Activated T-cell treated with anti-CD3 and anti-CD28 coated beads, Interleukin-2, amount 50 U/mL, for 24 hours (primary cell): Measurements from ENCODE around the gene HYLS1.

Experiments used
- DNase-seq: peaks from one replicate; pipeline ENCODE4 v3.0.0-alpha.2; 2020
- H3K27ac Mint-ChIP-seq: 2 replicates; pipeline ENCODE4 v1.8.0; 2020; ENCODE audit warnings: mild to moderate bottlenecking, mixed read lengths
- H3K27me3 Mint-ChIP-seq: 2 replicates; pipeline ENCODE4 v1.8.0; 2020; ENCODE audit warnings: mixed read lengths
- H3K36me3 Mint-ChIP-seq: 2 replicates; pipeline ENCODE4 v1.8.0; 2020; ENCODE audit warnings: low read depth, mixed read lengths
- H3K4me1 Mint-ChIP-seq: 2 replicates; pipeline ENCODE4 v1.8.0; 2020; ENCODE audit warnings: low read depth, mixed read lengths
- H3K4me3 Mint-ChIP-seq: 2 replicates; pipeline ENCODE4 v1.8.0; 2020; ENCODE audit warnings: mild to moderate bottlenecking, moderate library complexity, mixed read lengths
- H3K9me3 Mint-ChIP-seq: 2 replicates; pipeline ENCODE4 v1.8.0; 2020; ENCODE audit warnings: mixed read lengths

The HYLS1 gene

DNA sequence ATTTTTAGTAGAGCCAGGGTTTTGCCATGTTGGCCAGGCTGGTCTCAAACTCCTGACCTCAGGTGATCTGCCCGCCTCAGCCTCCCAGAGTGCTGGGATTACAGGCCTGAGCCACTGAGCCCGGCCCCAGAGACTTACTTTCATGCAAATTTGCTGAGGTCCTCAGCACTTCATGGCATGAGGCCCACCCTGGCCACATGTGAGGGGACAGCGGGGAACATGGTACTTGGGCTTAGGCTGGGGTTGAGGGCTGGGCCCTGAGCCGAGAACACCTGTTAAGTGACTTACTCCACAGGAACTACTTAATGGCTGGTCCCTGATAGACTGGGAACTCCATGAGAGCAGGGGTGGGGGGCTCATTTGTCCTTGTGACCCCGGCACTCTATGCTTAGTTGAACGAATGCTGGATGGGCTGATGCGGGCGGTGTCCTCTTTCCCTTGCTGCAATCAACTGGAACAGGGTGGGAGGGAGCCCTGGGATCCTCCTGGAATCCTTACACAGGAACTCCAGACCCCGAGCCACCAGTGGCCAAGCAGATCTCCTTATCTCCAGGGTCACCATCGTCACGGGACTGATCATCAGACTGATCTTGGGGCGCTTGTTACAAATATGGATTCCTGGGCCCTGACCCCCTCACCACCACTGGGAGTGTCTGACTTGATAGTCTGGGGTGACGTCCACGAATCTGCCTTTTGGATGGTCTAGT is 59.4 kb downstream of the HYLS1 start:
- Mint-ChIP-seq H3K36me3 (no peaks in the 10 kb centered on the region), H3K27me3 (no peaks in the 10 kb centered on the region), H3K4me3 (no peak overlapping the region), H3K27ac (no peak overlapping the region), H3K4me1 (peaks cover 5% of the 10 kb centered on the region), H3K9me3 (no peaks in the 10 kb centered on the region)
- no peak for DNase-seq

DNA sequence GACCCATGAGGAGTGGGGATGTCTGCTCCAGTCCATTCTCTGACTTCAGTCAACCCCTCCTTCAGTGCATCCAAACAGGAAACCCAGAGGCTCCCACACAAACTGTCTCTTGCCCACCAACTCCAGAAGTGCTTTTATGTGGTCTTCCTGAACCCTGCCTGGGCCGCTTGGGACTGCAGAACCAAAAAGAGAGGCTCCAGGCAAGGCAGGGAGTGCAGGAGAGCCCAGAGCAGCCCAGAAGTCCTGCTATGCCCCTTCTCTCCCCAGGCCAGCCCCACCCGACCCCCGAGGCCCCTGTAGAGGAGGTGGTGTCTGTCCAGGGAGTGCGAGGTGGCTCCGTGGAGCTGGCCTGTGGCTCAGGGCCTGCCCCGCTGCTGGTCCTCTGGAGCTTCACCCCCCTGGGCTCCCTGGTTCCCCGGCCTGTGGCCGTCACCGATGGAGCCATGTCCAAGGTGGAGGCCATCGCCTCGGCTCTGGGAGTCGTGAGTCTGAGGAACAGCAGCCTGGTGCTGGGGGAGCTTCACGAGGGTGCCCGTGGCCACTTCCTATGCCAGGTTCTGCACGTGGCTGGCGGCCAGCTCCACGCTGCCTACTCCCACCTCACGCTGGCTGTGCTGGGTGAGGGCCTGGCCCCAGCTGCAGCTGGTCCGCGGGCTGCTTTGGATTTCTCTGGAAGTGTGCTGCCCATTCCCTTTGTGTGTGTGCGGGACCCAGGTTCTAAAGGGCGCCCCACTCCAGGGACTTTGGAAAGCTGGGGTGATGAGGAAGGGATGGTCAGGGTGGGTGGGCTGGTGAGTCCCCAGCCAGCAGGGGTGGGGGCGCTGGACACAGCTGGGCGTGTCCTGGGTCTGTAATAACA is 60.2 kb downstream of the HYLS1 start:
- H3K9me3 Mint-ChIP-seq = no peaks in the 10 kb centered on the region
- no peaks in the 10 kb centered on the region for H3K4me1 Mint-ChIP-seq
- H3K27ac Mint-ChIP-seq = no peak overlapping the region
- H3K27me3 Mint-ChIP-seq = no peaks in the 10 kb centered on the region
- no peaks in the 10 kb centered on the region for H3K36me3 Mint-ChIP-seq
- no peak overlapping the region for H3K4me3 Mint-ChIP-seq
- no peak for DNase-seq

DNA sequence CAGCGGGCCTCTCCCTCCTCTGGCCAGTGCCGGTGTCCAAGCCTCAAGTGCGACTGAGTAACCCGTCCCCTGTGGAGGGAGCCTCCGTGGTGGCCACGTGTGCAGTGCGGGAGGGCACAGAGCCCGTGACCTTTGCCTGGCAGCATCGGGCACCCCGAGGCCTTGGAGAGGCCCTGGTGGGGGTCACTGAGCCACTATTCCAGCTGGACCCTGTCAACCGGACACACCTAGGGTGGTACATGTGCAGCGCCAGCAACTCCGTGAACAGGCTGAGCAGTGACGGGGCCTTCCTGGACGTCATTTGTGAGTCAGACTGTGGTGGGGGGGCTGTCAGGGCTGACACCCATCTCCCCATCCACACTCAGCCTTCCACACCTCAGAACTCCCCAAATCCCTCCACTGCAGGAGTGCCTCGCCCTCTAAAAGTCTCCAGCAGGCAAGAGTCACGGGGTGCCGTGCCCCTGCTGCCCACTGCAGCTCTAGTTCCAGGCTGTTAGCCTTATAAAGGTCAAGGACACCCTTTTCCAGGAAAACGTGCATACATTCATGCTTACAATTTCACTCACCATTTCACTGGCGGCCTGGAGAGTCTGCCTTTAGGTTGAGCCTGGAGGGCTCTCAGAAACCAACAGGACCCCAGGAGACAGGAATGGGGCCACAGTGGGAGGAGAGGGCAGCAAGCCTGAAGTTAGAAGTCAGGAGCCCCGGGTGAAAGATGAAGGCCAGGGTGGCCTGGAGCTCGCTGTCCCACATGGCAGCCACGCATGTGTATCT is 61.0 kb downstream of the HYLS1 start:
- Mint-ChIP-seq H3K36me3 (no peaks in the 10 kb centered on the region), H3K27ac (no peak overlapping the region), H3K4me1 (no peaks in the 10 kb centered on the region), H3K4me3 (no peak overlapping the region), H3K9me3 (no peaks in the 10 kb centered on the region), H3K27me3 (no peaks in the 10 kb centered on the region)
- DNase-seq = no peak

DNA sequence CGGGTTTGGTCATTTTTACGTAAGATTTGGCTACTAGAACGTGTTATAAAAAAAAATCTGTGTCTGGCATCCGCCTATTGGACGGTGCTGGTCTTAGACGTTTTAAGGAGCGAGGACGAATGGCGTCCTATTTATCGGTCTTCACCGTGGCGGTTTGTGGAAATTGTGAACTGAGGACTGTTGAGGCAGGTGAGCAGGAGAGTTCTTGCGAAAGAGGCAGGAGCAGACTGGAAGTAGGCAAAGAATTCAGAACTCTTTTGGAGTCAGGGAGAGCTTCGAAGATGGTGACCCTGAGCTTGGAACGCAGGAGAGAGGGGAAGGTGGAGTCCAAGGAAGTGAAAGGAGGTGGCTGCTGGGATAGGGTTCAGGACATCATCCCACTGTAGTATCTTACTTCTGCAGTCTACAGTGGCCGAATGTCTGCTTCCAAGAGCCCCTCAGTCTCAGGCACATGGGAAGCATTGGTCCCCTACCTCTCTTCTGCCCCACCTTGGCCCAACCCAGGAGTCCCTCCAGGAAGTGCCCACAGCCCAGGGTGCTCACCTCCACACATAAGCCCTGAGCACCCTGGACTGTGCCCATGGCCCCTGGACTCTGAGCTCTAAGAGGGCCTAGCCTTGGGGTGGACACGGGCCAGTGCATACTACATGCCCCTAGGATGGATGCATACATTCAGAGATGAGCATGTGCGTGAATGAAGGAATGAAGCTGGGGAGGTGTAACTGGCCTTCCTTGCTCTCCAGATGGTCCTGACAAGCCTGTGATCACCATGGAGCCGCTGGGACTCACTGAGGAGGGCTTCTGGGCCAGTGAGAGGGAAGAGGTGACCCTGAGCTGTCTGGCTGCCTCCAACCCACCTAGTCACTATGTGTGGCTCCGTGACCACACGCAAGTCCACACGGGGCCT is 62.1 kb downstream of the HYLS1 start:
- no peak for DNase-seq
- no peaks in the 10 kb centered on the region for H3K36me3 Mint-ChIP-seq
- H3K4me3 Mint-ChIP-seq = no peak overlapping the region
- no peaks in the 10 kb centered on the region for H3K4me1 Mint-ChIP-seq
- no peak overlapping the region for H3K27ac Mint-ChIP-seq
- no peaks in the 10 kb centered on the region for H3K27me3 Mint-ChIP-seq
- no peaks in the 10 kb centered on the region for H3K9me3 Mint-ChIP-seq

DNA sequence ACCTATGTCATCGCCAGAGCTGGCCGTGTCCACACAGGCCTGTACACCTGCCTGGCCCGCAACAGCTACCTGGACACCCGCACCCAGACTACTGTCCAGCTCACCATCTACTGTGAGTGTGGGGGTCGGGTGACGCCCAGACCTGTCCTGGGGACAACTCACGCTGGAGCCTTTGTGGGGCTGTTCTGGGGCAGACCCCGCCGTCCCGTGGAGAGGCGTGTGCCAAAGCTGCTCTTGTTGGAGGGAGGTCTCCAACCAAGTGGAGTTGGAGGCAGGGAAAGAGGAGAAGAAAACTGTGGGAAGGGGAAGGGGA is 62.7 kb downstream of the HYLS1 start:
- Mint-ChIP-seq H3K4me3 (no peak overlapping the region), H3K9me3 (no peaks in the 10 kb centered on the region), H3K27me3 (no peaks in the 10 kb centered on the region), H3K4me1 (no peaks in the 10 kb centered on the region), H3K36me3 (no peaks in the 10 kb centered on the region), H3K27ac (no peak overlapping the region)
- DNase-seq = no peak
